GM15510 (cell line): Measurements from ENCODE around the gene RPS18.

Experiments used
- POLR2A ChIP-seq: IDR thresholded peaks from 3 replicates; pipeline ENCODE4 v1.6.1; 2011; ENCODE audit warnings: borderline replicate concordance; ENCODE audit not compliant: insufficient read length; ENCODE audit errors: extremely low read depth

RPS18 gene

DNA sequence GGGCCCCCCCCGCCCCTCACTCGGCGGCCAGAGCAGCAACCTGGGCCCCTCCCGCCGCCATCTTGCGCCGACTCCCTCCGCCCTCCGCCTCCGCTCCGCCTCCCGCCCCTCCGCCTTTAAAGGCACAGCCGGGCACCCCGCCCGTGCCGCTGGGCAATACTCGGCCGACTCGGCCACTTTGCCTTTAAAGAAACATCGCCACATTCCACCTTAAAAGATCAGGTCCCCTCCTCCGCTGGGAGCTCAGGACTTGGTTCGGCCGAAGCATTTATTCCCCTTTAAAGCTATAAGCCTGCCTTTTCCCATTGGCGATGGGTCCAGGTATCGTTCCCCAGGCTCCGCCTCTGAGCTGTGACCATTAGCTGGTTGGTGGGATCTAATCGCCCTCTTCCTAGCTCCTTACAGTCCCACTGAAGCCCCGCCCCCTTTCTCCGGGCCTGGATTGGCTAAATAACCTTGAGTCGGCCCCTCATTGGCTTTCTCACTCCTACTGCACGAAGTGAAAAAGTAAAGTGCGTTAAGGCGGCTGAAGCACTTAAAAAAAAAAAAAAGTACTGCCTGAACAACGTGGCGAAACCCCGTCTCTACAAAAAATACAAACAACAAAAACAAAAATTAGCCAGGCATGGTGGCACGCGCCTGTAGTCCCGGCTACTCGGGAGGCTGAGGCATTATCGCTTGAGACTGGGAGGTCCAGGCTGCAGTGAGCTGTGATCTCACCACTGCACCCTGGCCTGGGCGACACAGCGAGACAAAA is 46.0 kb downstream of the RPS18 start, which contains the start of gene ZBTB22:
TSS of gene ZBTB22 (minus strand) at position 76 of the 757 bp plus-strand sequence. CDS start 828 bp downstream, outside the sequence.
- TF ChIP-seq POLR2A, result peak; percentile 32

DNA sequence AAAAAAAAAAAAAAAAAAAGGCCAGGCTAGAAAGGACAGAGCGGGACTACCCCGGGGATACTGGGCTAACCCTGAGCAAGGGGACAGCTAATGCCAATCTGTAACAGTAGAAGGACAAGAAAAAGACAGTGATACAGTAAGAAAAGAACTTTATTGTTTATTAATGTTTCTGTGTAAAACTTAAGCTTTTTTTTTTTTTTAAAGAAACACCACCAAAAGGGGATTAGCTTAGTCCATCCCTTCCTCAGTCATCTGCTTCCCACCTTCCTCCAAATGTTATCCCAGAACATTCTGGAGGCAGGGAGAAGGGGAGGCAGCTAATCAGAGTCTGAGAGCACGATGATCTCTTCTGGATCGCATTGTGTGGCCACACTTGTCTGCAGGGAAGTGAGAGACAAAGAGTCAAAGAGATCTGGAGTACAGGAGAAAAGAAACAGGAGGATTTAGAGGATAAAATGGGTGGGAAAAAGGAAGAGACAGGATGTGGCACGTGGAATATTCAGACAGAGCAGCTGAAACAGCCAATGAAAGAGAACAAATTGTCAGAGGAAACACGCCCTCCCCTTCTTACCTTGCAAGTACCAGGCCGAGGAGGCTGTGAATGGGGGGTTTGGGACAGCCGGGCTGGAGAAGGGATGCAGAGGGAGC is 46.7 kb downstream of the RPS18 start:
- no peak for TF ChIP-seq POLR2A

DNA sequence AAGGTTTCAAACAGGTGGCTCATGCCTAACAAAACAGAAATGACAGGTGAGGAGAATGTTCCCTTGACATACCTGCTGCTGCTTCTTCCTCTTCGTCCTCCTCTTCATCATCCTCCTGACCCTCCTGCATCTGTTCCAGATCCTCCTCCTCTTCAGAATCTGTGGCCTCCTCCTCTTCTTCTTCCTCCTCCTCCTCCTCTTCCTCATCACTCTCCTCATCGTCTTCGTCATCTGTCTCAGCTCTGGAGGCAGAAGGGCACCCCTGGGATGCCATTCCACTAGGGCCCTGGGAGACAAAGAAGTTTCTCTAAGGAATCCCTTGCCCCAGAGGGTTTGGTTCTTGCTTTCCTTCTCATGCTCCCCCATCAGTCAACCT is 48.1 kb downstream of the RPS18 start:
- TF ChIP-seq POLR2A, result no peak

DNA sequence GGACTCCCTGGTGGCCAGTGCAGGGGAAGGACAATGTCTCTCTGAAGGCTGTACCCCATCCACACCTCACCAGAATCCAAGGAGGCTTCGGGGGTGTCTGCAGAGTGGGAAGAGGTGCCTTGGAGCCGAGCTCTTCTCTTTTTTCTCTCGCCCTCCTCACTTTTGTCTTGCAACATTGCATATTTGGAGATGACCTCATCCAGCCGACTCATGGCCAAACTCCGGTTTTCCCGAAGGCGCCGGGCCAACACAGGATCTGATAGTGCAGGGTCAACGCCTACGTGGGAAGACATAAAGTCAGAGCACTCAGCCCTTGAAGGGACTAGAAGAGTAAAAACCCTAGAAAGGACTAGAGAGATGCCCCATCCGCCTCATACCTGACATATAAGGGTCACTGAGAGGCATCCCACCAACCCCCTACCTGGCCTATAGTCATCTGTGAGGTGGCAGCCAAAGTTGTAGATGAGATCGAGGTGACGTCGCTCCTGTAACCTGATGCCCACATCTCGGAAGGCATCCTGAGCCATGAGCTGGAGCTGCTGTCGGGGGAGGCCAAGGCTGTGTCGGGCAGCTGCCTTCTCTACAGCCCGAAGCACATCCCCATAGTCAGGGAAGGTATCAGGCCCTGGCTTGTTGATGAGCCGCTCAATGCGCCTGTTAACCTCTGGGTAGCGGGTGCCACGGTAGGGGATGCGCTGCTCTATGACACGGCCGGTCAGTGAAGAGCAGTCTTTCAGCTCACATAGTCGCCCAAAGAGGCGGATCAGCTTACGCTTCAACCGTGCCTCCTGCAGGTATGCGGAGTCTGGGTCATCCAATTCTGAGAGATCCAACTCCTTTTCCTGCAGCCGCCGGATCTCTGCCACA is 48.7 kb downstream of the RPS18 start:
- no peak for TF ChIP-seq POLR2A

DNA sequence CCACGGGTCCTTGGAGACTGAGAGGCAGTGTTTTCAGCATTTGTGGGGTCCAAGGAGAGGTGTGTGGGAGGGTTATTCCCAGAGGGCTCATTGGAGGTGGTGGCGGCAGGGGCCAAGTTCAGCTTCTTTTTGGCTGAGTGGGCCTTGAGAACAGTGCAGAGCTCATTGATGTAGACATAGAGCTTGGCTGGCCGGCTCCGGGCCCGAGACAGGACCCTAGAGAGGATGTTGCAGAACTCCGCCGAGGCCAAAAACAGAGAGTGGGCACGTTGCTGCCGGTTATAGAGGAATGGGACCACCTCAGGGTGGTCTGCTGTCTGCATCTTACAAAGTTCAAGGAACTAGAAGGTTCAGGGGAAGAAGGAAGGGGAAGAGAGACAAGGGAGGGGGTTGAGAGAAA is 49.4 kb downstream of the RPS18 start:
- no peak for TF ChIP-seq POLR2A

DNA sequence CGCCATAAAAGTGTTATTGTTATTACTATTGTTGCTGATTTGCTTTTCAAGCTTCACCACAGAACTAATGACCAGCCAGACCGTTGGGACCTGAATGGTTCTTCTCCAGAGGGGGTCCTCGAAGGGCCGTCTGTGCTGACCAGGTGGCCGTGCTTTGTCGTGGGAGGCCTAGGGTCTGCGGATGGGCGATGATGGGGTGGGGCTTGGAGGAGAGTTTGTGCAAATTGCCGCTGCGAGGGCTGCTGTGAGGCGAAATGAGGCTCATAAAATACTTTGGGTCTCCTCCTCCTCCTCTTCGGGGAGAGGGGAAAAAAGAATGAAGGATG is 51.7 kb downstream of the RPS18 start:
- TF ChIP-seq POLR2A, result no peak

DNA sequence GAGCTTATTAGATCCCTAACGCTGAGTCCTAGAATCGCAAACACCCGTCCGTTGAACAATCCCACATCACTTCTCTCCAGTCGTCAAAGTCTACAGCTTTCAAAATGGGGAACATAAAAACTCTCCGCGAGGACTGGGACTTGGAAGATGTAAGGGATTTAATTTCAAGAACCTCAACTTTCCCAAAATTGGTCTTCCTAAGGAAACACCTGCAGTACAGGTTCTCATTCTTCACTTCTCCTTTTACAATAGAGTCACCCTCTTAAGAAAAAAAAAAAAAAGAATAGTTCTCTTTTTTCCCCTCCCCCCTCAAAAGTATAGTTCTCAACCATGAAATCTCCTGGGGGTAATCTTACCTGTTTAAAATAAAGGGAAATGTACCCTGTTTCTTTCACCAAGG is 52.2 kb downstream of the RPS18 start:
- TF ChIP-seq POLR2A, result no peak
